ENCODE measurements around the gene ARHGAP42.

Gene ARHGAP42

GRCh38 chr11:100734743-100735527, 47.8 kb downstream of the ARHGAP42 start:
- Histone ChIP-seq H3K4me3 (ENCODE audit: low read depth, low read length, poor library complexity, severe bottlenecking) (no peak overlapping the region), H3K27ac (ENCODE audit: low read depth, low read length, poor library complexity, severe bottlenecking) (no peak overlapping the region), H3K27me3 (ENCODE audit: insufficient read depth, low read length) (no peaks in the 10 kb centered on the region), H3K79me2 (ENCODE audit: insufficient read depth, low read length) (no peaks in the 10 kb centered on the region), H3K36me3 (ENCODE audit: insufficient read depth, low read length) (no peaks in the 10 kb centered on the region), H3K9me2 (ENCODE audit: low read depth, low read length) (no peaks in the 10 kb centered on the region), H3K9me3 (ENCODE audit: low read length) (no peaks in the 10 kb centered on the region), H3F3A (ENCODE audit: insufficient read depth, low read length) (no peaks in the 10 kb centered on the region), H3K4me1 (ENCODE audit: insufficient read depth, low read length, severe bottlenecking) (no peaks in the 10 kb centered on the region), H4K20me1 (ENCODE audit: insufficient read depth, low read length) (no peaks in the 10 kb centered on the region), H3K9ac (ENCODE audit: low read length) (no peak overlapping the region), H2AFZ (ENCODE audit: low read length) (no peak overlapping the region), H3K4me2 (ENCODE audit: low read length) (no peak overlapping the region)
- TF ChIP-seq, protein P1, sequence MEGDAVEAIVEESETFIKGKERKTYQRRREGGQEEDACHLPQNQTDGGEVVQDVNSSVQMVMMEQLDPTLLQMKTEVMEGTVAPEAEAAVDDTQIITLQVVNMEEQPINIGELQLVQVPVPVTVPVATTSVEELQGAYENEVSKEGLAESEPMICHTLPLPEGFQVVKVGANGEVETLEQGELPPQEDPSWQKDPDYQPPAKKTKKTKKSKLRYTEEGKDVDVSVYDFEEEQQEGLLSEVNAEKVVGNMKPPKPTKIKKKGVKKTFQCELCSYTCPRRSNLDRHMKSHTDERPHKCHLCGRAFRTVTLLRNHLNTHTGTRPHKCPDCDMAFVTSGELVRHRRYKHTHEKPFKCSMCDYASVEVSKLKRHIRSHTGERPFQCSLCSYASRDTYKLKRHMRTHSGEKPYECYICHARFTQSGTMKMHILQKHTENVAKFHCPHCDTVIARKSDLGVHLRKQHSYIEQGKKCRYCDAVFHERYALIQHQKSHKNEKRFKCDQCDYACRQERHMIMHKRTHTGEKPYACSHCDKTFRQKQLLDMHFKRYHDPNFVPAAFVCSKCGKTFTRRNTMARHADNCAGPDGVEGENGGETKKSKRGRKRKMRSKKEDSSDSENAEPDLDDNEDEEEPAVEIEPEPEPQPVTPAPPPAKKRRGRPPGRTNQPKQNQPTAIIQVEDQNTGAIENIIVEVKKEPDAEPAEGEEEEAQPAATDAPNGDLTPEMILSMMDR (IDR thresholded peaks at IDR 0.05; ENCODE audit: low read length), result no peak
- no peak for TF ChIP-seq EZH2 (IDR thresholded peaks at IDR 0.05; ENCODE audit: borderline replicate concordance, low read length)

GRCh38 chr11:100735949-100736675, 49.0 kb downstream of the ARHGAP42 start:
- Histone ChIP-seq H3K27ac (ENCODE audit: low read depth, low read length, poor library complexity, severe bottlenecking) (no peak overlapping the region), H3K4me2 (ENCODE audit: low read length) (no peak overlapping the region), H3K27me3 (ENCODE audit: insufficient read depth, low read length) (no peaks in the 10 kb centered on the region)

DNA sequence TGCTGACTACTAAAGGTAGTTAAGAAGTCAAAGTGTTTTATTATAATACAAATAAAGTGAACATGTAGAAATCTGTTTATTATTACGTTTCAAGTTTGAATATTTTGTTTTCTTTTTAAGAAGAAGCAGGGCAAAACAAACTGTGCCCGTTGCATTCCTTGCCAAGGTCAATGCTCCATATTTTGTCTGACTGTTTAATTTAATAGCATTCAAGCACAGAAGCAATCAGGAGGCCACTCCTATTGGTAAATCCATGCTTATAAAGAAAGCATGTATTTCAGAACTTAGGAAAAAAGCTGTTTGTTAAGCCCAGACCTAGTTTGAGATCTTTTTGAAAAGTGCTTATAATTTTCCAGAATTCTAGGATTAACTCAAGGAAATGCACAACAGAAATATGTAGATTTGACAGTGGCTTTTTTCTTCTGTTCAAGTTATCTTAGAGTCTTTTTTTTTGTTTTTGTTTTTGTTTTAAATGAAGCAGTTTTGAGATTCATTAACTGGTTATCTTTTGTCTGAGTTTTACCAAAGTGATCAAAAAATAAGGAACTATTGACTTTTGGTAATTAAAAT, 51.7 kb downstream of the ARHGAP42 start:
- Histone ChIP-seq H3K9me3 (ENCODE audit: low read length) (no peaks in the 10 kb centered on the region), H3K36me3 (ENCODE audit: insufficient read depth, low read length) (no peaks in the 10 kb centered on the region), H3F3A (ENCODE audit: insufficient read depth, low read length) (no peaks in the 10 kb centered on the region), H3K27ac (ENCODE audit: low read depth, low read length, poor library complexity, severe bottlenecking) (no peak overlapping the region), H2AFZ (ENCODE audit: low read length) (no peak overlapping the region), H3K79me2 (ENCODE audit: insufficient read depth, low read length) (no peaks in the 10 kb centered on the region), H3K9me2 (ENCODE audit: low read depth, low read length) (no peaks in the 10 kb centered on the region), H3K4me2 (ENCODE audit: low read length) (no peak overlapping the region), H3K9ac (ENCODE audit: low read length) (no peak overlapping the region), H3K27me3 (ENCODE audit: insufficient read depth, low read length) (no peaks in the 10 kb centered on the region), H3K4me3 (ENCODE audit: low read depth, low read length, poor library complexity, severe bottlenecking) (no peak overlapping the region), H3K4me1 (ENCODE audit: insufficient read depth, low read length, severe bottlenecking) (no peaks in the 10 kb centered on the region), H4K20me1 (ENCODE audit: insufficient read depth, low read length) (no peaks in the 10 kb centered on the region)
- no peak for TF ChIP-seq EZH2 (IDR thresholded peaks at IDR 0.05; ENCODE audit: borderline replicate concordance, low read length)
- TF ChIP-seq, protein P1 (IDR thresholded peaks at IDR 0.05; ENCODE audit: low read length), result no peak

More at GRCh38 chr11:100735949-100736675, 49.0 kb downstream of the ARHGAP42 start:
- TF ChIP-seq, protein P1 (IDR thresholded peaks at IDR 0.05; ENCODE audit: low read length), result no peak
- TF ChIP-seq EZH2 (IDR thresholded peaks at IDR 0.05; ENCODE audit: borderline replicate concordance, low read length), result no peak
- no peak overlapping the region for H3K4me3 ChIP-seq (ENCODE audit: low read depth, low read length, poor library complexity, severe bottlenecking)
- no peaks in the 10 kb centered on the region for H3K9me2 ChIP-seq (ENCODE audit: low read depth, low read length)
- H2AFZ ChIP-seq (ENCODE audit: low read length), result no peak overlapping the region
- H3K9ac ChIP-seq (ENCODE audit: low read length), result no peak overlapping the region
- H3K4me1 ChIP-seq (ENCODE audit: insufficient read depth, low read length, severe bottlenecking), result no peaks in the 10 kb centered on the region
- no peaks in the 10 kb centered on the region for H3K36me3 ChIP-seq (ENCODE audit: insufficient read depth, low read length)
- H3K79me2 ChIP-seq (ENCODE audit: insufficient read depth, low read length), result no peaks in the 10 kb centered on the region
- no peaks in the 10 kb centered on the region for H3F3A ChIP-seq (ENCODE audit: insufficient read depth, low read length)
- H3K9me3 ChIP-seq (ENCODE audit: low read length), result no peaks in the 10 kb centered on the region
- H4K20me1 ChIP-seq (ENCODE audit: insufficient read depth, low read length), result no peaks in the 10 kb centered on the region

All from OCI-LY1 (cell line).